ENCODE results near the gene SARM1.
"Not testable (repeated sequence)": the region's sequence is repeated elsewhere in the genome, so short reads cannot be mapped to it uniquely, and the experiment has no call there.

SARM1 gene

GRCh38 chr17:28433721-28434120 is 62.2 kb downstream of the SARM1 start:
- DNase-seq: no peak

DNA sequence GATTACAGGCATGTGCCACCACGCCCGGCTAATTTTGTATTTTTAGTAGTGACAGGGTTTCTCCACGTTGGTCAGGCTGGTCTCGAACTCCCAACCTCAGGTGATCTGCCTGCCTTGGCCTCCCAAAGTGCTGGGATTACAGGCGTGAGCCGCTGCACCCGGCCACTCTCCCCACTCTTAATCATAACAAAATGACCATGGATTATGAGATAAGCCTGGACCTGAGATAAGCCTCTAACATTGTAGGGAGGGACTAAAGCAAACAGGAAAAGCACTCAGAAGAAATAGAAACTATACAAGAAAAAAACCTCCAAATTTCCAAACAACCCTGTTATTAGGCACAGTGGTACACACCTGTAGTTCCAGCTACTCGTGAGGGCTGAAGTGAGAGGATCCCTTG is 62.8 kb downstream of the SARM1 start:
- DNase-seq: not testable (repeated sequence)

DNA sequence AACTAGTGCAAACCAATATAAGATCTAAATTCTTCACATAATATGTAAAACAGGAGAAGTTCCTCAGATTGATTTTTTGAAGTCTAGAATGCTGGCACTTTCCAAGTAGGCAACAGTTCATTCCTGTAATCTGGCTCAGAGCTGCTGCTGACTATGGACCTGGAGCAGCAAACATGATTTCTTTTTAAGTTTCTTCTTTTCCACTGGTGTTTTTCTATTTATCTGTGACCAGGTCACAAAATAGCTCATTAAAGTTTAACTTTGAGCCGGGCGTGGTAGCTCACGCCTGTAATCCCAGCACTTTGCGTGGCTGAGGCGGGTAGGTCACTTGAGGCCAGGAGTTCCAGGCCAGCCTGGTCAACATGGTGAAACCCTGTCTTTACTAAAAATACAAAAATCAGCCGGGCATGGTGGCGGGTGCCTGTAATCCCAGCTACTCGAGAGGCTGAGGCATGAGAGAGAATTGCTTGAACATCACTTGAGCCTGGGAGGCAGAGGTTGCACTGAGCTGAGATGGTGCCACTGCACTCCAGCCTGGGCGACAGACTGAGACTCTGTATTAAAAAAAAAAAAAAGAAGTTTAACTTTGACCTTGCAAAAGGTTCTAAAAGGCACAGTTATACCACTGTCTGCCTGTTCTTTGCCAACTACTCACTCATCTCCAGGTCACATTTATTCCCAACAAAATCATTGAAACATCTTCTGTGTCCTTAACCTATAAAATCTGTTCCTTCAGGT is 72.6 kb downstream of the SARM1 start:
- no peak for DNase-seq

- no peak for DNase-seq
These were observed 75.4 kb downstream of the SARM1 start for GRCh38 chr17:28446716-28447395.

GRCh38 chr17:28447396-28447760 is 75.9 kb downstream of the SARM1 start:
- DNase-seq: no peak

- no peak for DNase-seq
These were observed 78.4 kb downstream of the SARM1 start for GRCh38 chr17:28449859-28450258.
